GM19324 (cell line): ENCODE measurements around the gene FAM227B.
"Not testable (repeated sequence)": the region's sequence is repeated elsewhere in the genome, so short reads cannot be mapped to it uniquely, and the experiment has no call there.

ENCODE experiments used
- ATAC-seq: cut with Tn5 transposase; IDR thresholded peaks from one replicate; pipeline ENCODE4 v1.9.1; 2021; ENCODE audit warnings: mild to moderate bottlenecking, moderate library complexity; ENCODE audit not compliant: unreplicated experiment, low FRiP score

The FAM227B gene

GRCh38 chr15:49612240-49612639 is 8.4 kb downstream of the FAM227B start:
- not testable (repeated sequence) for ATAC-seq

- ATAC-seq = no peak
Measured at GRCh38 chr15:49610157-49610918, 10.3 kb downstream of the FAM227B start.

- no peak for ATAC-seq
Measured at GRCh38 chr15:49606594-49606993, 14.0 kb downstream of the FAM227B start.

GRCh38 chr15:49605588-49605987 is 15.0 kb downstream of the FAM227B start:
- ATAC-seq = no peak

DNA sequence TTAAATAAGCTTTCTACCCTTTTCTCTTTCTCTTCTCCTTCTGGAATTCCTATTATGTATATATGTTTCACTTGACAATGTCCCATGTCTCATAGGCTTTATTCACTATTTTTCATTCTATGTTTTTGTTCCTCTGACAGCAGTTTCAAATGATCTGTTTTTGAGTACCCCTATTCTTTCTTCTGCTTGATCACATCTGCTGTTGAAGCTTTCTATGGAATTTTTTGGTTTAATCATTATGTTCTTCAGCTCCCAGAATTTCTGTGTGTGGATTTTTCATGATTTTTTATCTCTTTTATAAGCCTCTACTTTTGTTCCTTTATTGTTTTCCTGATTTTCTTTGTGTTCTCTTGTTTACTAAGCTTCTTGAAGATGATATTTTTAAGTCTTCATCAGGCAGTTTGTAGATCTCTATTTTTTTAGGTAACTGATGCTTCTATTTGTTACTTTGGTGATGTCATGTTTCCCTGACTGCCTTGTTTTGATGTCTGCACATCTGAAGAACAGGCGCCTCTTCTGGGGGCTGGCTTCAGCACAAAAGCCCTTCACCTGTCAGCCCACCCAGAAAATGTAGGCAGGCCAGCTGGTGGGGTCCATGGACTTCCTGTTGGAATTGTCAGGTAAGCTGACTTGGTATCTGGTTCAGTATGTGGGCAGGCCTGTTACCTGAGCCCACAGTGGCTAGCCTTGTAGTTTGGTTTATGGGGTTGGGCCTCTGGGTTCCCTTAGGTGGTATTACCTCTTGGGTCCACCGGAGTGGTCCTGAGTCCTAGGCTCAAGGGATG is 15.8 kb downstream of the FAM227B start:
- no peak for ATAC-seq

DNA sequence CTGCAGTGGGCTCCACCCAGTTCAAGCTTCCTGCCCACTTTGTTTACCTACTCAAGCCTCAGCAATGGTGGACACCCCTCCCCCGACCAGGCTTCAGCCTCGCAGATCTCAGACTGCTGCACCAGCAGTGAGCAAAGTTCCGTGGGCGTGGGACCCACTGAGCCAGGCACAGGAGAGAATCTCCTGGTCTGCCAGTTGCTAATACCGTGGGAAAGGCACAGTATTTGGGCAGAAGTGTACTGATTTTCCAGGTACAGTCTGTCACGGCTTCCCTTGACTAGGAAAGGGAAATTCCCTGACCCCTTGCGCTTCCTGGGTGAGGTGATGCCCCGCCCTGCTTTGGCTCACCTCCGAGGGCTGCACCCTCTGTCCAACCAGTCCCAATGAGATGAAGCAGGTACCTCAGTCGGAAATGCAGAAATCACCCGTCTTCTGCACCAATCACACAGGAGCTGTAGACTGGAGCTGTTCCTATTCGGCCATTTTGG is 27.7 kb downstream of the FAM227B start:
- not testable (repeated sequence) for ATAC-seq

DNA sequence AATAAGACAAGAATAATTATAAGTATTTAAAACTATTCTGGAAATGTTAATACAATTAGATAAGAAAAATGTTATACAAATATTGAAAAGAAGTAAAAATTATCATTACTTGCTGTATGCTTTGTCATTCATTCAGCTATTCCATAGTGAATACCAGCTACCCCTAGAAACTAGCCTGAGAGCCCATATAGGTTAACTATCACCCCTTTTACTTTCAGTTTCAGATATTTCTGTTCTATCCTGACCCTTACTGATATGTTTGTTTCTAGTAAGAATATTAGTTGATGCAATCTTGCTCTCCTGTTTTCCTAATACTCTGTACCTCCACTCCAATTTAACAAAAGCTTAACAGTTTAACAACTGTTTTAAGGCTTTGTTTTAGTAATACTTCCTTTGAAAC is 31.6 kb downstream of the FAM227B start:
- no peak for ATAC-seq

GRCh38 chr15:49573421-49573820 is 47.2 kb downstream of the FAM227B start:
- ATAC-seq = no peak

DNA sequence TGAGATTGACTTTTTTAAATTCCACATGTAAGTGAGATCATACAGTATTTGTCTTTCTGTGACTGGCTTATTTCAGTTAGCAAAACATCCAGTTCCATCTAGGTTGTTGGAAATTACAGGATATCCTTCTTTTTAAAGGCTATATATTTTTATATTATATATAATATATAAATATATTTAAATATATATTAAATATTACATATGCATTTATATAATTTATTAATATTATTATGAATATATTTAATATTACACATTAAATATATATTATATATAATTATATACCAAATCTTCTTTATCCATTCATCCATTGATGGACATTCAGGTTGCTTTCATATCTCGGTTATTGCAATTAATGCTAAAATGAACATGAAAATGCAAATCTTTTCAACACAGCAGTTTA is 49.9 kb downstream of the FAM227B start:
- no peak for ATAC-seq

DNA sequence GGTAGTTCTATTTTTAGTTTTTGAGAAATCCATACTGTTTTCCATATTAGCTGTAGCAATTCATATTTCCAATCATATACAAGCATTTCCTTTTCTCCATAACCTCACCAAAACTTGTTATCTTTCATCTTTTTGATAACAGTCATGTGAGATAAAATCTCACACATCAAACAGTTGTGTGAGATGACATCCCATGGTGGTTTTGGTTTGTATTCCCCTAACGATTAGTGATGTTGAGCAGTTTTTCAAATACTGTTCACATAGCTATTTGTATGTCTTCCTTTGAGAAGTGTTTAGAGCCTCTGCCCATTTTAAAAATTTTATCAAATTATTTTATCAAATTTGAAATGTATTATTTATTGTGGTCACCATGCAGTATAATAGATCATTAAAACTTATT is 50.4 kb downstream of the FAM227B start:
- no peak for ATAC-seq

- ATAC-seq = no peak
Measured at GRCh38 chr15:49560045-49560444, 60.6 kb downstream of the FAM227B start.

- no peak for ATAC-seq
Measured at GRCh38 chr15:49558929-49559328, 61.7 kb downstream of the FAM227B start.

GRCh38 chr15:49556437-49556836 is 64.2 kb downstream of the FAM227B start:
- no peak for ATAC-seq

GRCh38 chr15:49550342-49550741 is 70.3 kb downstream of the FAM227B start:
- not testable (repeated sequence) for ATAC-seq

GRCh38 chr15:49538520-49538919 is 82.1 kb downstream of the FAM227B start:
- no peak for ATAC-seq

GRCh38 chr15:49530092-49530491 is 90.5 kb downstream of the FAM227B start:
- ATAC-seq = no peak

GRCh38 chr15:49528289-49528688 is 92.3 kb downstream of the FAM227B start:
- no peak for ATAC-seq

DNA sequence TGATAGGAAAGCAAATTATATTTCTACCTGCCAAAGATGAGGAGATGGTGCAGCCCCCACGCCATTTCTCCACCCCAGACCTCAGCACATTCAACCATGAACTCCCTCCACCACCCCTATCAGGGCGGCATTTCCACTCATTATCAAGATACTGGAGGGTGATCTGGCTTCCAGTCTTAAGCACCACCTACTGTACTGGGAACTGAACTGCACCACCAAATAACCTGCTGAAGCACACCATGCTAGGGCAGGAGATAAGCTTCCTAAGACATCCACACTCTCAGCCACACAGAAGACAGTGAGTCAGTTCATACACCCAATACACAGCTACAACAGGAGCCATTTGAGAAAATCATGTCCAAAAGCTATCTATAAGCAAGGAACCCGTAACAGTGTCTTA is 98.8 kb downstream of the FAM227B start:
- no peak for ATAC-seq

DNA sequence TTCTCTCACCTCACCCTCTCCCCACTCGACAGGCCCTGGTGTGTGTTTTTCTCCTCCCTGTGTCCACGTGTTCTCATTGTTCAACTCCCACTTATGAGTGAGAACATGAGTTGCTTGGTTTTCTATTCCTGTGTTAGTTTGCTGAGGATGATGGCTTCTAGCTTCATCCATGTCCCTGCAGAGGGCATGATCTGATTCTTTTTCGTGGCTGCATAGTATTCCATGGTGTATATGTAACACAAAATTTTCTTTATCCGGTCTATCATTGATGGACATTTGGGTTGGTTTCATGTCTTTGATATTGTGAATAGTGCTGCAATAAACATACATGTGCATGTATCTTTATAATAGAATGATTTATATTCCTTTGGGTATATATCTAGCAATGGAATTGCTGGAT is 107.9 kb downstream of the FAM227B start:
- ATAC-seq = not testable (repeated sequence)

DNA sequence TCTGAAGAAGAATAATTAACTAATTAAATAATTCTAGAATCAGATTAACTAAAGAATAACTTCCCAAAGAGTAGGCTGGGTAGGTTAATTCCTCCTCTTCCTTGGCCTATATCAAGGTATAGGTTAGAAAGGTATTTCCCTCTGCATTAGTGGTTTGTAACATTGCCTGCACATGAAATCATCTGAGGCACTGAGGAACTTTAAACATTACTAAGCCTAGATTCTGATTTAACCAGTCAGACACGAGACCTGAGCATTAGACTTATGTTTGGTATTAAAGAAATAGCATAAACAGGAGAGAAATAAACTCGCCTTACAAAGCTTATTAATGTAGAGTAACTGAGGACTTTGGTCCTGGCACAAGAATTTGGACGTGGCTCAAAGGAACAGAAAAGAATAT is 113.4 kb downstream of the FAM227B start:
- no peak for ATAC-seq

- ATAC-seq = no peak
Measured at GRCh38 chr15:49506341-49506740, 114.3 kb downstream of the FAM227B start.

DNA sequence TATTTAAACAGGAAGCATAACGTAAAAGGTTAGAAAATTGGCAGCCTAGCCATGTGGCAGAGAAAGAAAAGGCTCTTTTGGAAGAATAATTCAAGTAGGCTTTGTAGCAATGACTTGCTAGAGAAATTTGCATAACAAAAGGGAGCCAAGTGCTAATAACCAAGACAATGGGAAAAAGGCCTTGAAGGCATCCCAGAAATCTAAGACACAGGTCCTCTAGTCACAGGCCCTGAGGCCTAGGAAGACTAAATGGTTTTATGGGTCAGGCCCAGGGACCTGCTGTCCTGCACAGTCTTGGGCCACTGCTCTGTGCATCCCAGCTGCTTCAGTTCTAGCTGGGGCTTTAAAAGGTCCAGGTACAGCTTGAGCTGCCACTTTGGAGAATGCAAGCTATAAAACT is 119.0 kb downstream of the FAM227B start:
- ATAC-seq = no peak
